Measurements from ENCODE around the gene MAP3K7. TPM values are rescaled to one million over a fixed set of nuclear protein-coding genes. Genes with fewer than 3 reads are reported as not detected.

The MAP3K7 gene
- total and polyA plus RNA-seq, 2 donors (not counting 3 experiments of a cell fraction or from before 2014, with no cell fraction given), result 15.3 to 25.6 TPM

- Histone ChIP-seq H3K36me3 (ENCODE audit: control insufficient read depth in 2 of 2, extremely low read depth in 1 of 2, insufficient read depth in 2 of 2, low read length in 2 of 2) (peaks cover 7% of the 10 kb centered on the region in 2 experiments), H3K9me1 (replicated peaks; ENCODE audit: control insufficient read depth, extremely low read depth, insufficient read depth, low read length) (peaks cover 2% of the 10 kb centered on the region), H3K27me3 (ENCODE audit: control insufficient read depth in 2 of 2, insufficient read depth in 2 of 2, low read length in 2 of 2) (no peaks in the 10 kb centered on the region), H3K4me2 (ENCODE audit: insufficient read depth, low read length) (no peak overlapping the region), H2AFZ (ENCODE audit: low read depth, low read length) (no peak overlapping the region), H3K9me3 (replicated peaks; ENCODE audit: control insufficient read depth, insufficient read depth, low read length) (no peaks in the 10 kb centered on the region), H3K9ac (replicated peaks; ENCODE audit: extremely low read depth, insufficient read depth, low read length) (no peak overlapping the region), H4K20me1 (replicated peaks; ENCODE audit: control insufficient read depth, extremely low read depth, insufficient read depth, low read length) (no peaks in the 10 kb centered on the region), H3K4me1 (ENCODE audit: control insufficient read depth, extremely low read depth, insufficient read depth, low read length) (no peaks in the 10 kb centered on the region), H3K27ac (ENCODE audit: insufficient read depth, low read depth, low read length) (no peak overlapping the region), H3K79me2 (ENCODE audit: control insufficient read depth, insufficient read depth, low read length) (no peaks in the 10 kb centered on the region), H3K4me3 (replicated peaks in 1 of 3; ENCODE audit: insufficient read depth in 1 of 3, low read depth in 1 of 3, low read length in 3 of 3) (no peak overlapping the region)
- DNase-seq (ENCODE audit: low read depth, low spot score), result no peak
- no peak for TF ChIP-seq FOS (IDR thresholded peaks at IDR 0.05; ENCODE audit: borderline replicate concordance, insufficient read depth, low read length)
- TF ChIP-seq EZH2 (IDR thresholded peaks at IDR 0.05; ENCODE audit: borderline replicate concordance, low read depth, low read length, severe bottlenecking), result no peak
- TF ChIP-seq GATA2 (IDR thresholded peaks at IDR 0.05; ENCODE audit: insufficient read depth, insufficient read length, low read depth, low read length), result no peak
- TF ChIP-seq, protein P1, sequence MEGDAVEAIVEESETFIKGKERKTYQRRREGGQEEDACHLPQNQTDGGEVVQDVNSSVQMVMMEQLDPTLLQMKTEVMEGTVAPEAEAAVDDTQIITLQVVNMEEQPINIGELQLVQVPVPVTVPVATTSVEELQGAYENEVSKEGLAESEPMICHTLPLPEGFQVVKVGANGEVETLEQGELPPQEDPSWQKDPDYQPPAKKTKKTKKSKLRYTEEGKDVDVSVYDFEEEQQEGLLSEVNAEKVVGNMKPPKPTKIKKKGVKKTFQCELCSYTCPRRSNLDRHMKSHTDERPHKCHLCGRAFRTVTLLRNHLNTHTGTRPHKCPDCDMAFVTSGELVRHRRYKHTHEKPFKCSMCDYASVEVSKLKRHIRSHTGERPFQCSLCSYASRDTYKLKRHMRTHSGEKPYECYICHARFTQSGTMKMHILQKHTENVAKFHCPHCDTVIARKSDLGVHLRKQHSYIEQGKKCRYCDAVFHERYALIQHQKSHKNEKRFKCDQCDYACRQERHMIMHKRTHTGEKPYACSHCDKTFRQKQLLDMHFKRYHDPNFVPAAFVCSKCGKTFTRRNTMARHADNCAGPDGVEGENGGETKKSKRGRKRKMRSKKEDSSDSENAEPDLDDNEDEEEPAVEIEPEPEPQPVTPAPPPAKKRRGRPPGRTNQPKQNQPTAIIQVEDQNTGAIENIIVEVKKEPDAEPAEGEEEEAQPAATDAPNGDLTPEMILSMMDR (IDR thresholded peaks at IDR 0.05; ENCODE audit: extremely low read depth in 1 of 2, insufficient read depth in 1 of 2, low read depth in 1 of 2, low read length in 2 of 2), result no peak
- TF ChIP-seq MYC (IDR thresholded peaks at IDR 0.05; ENCODE audit: low read depth, low read length), result no peak
- TF ChIP-seq JUN (IDR thresholded peaks at IDR 0.05; ENCODE audit: borderline replicate concordance, insufficient read depth, insufficient read length, low read depth), result no peak
- TF ChIP-seq, protein P2, sequence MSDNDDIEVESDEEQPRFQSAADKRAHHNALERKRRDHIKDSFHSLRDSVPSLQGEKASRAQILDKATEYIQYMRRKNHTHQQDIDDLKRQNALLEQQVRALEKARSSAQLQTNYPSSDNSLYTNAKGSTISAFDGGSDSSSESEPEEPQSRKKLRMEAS (IDR thresholded peaks at IDR 0.05; ENCODE audit: insufficient read depth, insufficient read length), result no peak
- TF ChIP-seq POLR2A (IDR thresholded peaks at IDR 0.05; ENCODE audit: low read depth, low read length), result no peak
- no peak for TF ChIP-seq POLR2AphosphoS5 (IDR thresholded peaks at IDR 0.05; ENCODE audit: insufficient read depth, low read depth, low read length)
- dilution Hi-C loops (cut with MboI; ENCODE audit: extremely low pct_ligation_motif_present, low sequenced_read_pairs), result no loop called here
- POLR2A ChIA-PET, result no interaction called here
- no peak for FAIRE-seq
- BruUV-seq (replicated peaks), result no TSS peak
- intact Hi-C loops (cut with micrococcal nuclease), result no loop called here
- CTCF ChIA-PET, result interaction anchor here (1.0 to 1.1 kb wide), 2 partner anchors 11 to 605 kb away, joined by 3 to 6 read pairs; no protein-coding TSS in a partner anchor
Observed at GRCh38 chr6:90545448-90545847, 41.4 kb downstream of the MAP3K7 start.

Data from endothelial cell of umbilical vein (primary cell).